CD4-positive, CD25-positive, alpha-beta regulatory T cell (primary cell): Measurements from ENCODE around the gene INVS. TPM values are rescaled to one million over a fixed set of nuclear protein-coding genes. Genes with fewer than 3 reads are reported as not detected.

Experiments
- ATAC-seq, 2 donors: fragments of 150-1000 bp; cut with Tn5 transposase; one replicate each; pipeline ENCODE4 v1.10.0; 2021; ENCODE audit warnings: low read depth in 2 of 2, moderate number of reproducible peaks in 2 of 2, moderate library complexity in 1 of 2
- DNase-seq, 3 donors: peaks; one replicate each; pipeline versions ENCODE4 v3.0.0 to v3.0.0-alpha.2; 2012 to 2022; ENCODE audit warnings: mixed read lengths in 1 of 3
- H3K27ac ChIP-seq: one replicate; pipeline ENCODE4 v1.7.0; 2013; ENCODE audit warnings: mild to moderate bottlenecking, low read length; ENCODE audit not compliant: insufficient read depth, poor library complexity, severe bottlenecking
- H3K27me3 ChIP-seq: one replicate; pipeline ENCODE4 v1.7.0; 2013; ENCODE audit warnings: low read length; ENCODE audit not compliant: control insufficient read depth, insufficient read depth
- H3K36me3 ChIP-seq: one replicate; pipeline ENCODE4 v1.7.0; 2013; ENCODE audit warnings: mild to moderate bottlenecking, low read length, moderate library complexity; ENCODE audit not compliant: control insufficient read depth, insufficient read depth
- H3K4me1 ChIP-seq: 2 replicates; pipeline ENCODE4 v1.7.0; 2013; ENCODE audit warnings: mild to moderate bottlenecking, low read length; ENCODE audit not compliant: insufficient read depth, control insufficient read depth, poor library complexity, severe bottlenecking
- H3K4me3 ChIP-seq: one replicate; pipeline ENCODE4 v1.7.0; 2013; ENCODE audit warnings: low read depth, mild to moderate bottlenecking, low read length, moderate library complexity
- H3K9me3 ChIP-seq, 2 experiments: 1 replicate in 1 of 2; 2 replicates in 1 of 2; pipeline ENCODE4 v1.7.0; 2013; ENCODE audit warnings: low read length in 2 of 2, mild to moderate bottlenecking in 1 of 2, moderate library complexity in 1 of 2; ENCODE audit not compliant: control insufficient read depth in 2 of 2
- H3K27ac Mint-ChIP-seq, 3 donors: one replicate each; pipeline ENCODE4 v1.8.0; 2020 to 2022; ENCODE audit warnings: mild to moderate bottlenecking in 3 of 3, mixed read lengths in 3 of 3, moderate library complexity in 2 of 3
- H3K27me3 Mint-ChIP-seq: one replicate; pipeline ENCODE4 v1.8.0; 2022; ENCODE audit warnings: mild to moderate bottlenecking, mixed read lengths
- H3K36me3 Mint-ChIP-seq: one replicate; pipeline ENCODE4 v1.8.0; 2020; ENCODE audit warnings: mixed read lengths
- H3K4me1 Mint-ChIP-seq, 4 donors: one replicate each; pipeline ENCODE4 v1.8.0; 2020 to 2022; ENCODE audit warnings: mixed read lengths in 4 of 4, mild to moderate bottlenecking in 1 of 4
- H3K4me3 Mint-ChIP-seq, 4 donors: one replicate each; pipeline ENCODE4 v1.8.0; 2020 to 2022; ENCODE audit warnings: mild to moderate bottlenecking in 4 of 4, mixed read lengths in 4 of 4, moderate library complexity in 3 of 4
- H3K9me3 Mint-ChIP-seq, 7 donors: one replicate each; pipeline ENCODE4 v1.8.0; 2020 to 2022; ENCODE audit warnings: mixed read lengths in 7 of 7, mild to moderate bottlenecking in 3 of 7, moderate library complexity in 2 of 7
- polyA plus RNA-seq, 4 donors: library from polyadenylated mRNA; unstranded; fragments of 300-500 nt; fragmentation: Illumina TruSeq; gene quantifications; one replicate each; pipeline ENCODE4 v1.2.3, GENCODE V29; 2021
- total RNA-seq: library from RNA; stranded (reverse); gene quantifications from one replicate; pipeline ENCODE4 v1.2.3, GENCODE V29; 2022

Gene INVS
- total and polyA plus RNA-seq, 5 donors from 2014 or later = 5.7 to 20.5 (median 6.2) TPM

DNA sequence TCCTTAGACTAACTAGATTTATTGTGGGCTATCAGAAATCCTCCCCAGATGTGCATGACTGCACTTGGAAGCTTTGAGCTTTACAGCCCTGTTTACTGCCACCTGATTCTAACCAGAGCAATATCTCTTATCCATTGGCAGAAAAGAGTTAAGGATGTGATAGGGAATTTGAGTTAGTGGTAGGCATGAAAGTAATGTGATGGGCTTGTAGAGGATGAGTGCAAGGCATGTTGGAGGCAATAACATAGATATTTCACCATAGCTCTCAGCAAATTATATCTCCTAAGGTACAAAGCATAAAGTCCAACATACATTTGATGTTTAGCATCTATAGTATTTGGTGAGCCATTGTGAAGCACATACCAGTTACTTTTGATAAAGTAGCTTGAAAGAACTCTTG, 103.8 kb downstream of the INVS start:
- Mint-ChIP-seq H3K36me3 (peaks cover 9% of the 10 kb centered on the region), H3K4me3 (no peak overlapping the region), H3K27ac (no peak overlapping the region), H3K9me3 (no peaks in the 10 kb centered on the region), H3K4me1 (peaks cover 0 to 8% (median under 1%) of the 10 kb centered on the region in 4 donors), H3K27me3 (no peaks in the 10 kb centered on the region)
- Histone ChIP-seq H3K36me3 (no peaks in the 10 kb centered on the region), H3K4me1 (no peaks in the 10 kb centered on the region), H3K4me3 (no peak overlapping the region), H3K9me3 (no peaks in the 10 kb centered on the region), H3K27me3 (no peaks in the 10 kb centered on the region), H3K27ac (no peak overlapping the region)
- ATAC-seq (no peak), DNase-seq (no peak)

DNA sequence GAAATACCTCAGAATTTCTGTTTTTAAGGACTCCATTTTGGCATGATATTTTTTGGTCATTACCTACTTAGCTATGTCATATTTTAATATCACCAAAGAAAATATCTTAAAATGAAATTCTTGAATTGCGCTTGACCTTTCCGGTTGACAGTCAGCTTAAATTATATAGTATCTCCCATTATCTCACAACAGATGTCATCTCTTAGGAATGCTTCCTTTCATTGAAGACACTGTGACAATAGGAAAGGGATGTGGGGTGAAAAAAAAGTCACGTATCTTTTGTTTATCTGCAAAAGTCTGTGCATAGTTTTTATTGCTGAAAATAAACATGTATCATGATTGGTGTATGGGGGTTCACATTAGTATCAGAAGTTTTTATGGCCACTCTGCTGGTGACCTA, 105.8 kb downstream of the INVS start:
- no peak for DNase-seq
- ATAC-seq = no peak
- H3K27me3 ChIP-seq = no peaks in the 10 kb centered on the region
- Mint-ChIP-seq H3K36me3 (peaks cover 4% of the 10 kb centered on the region), H3K4me1 (peaks cover 2 to 7% (median 4%) of the 10 kb centered on the region in 4 donors), H3K4me3 (no peak overlapping the region), H3K27ac (no peak overlapping the region), H3K27me3 (peaks cover 1% of the 10 kb centered on the region), H3K9me3 (no peaks in the 10 kb centered on the region)
- no peak overlapping the region for H3K4me3 ChIP-seq
- H3K36me3 ChIP-seq = no peaks in the 10 kb centered on the region
- no peaks in the 10 kb centered on the region for H3K9me3 ChIP-seq
- no peaks in the 10 kb centered on the region for H3K4me1 ChIP-seq
- no peak overlapping the region for H3K27ac ChIP-seq

DNA sequence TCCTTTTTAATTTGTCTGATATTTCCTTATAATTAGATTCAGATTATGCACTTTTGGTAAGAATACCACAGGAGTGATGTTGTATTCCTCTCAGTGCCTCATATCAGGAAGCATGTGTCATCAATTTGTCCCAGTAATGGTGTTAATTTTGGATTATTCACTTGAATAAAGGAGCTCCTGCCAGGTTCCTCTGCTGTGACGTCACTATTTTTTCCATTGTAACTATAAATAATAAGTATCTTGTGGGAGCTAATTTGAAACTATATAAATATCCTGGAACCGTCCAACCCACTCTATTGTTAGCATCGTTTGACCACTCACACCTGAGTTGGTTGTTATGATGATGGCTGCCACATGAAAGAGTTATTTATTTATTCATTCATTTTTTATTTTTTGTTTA, 107.9 kb downstream of the INVS start:
- no peak for ATAC-seq
- peaks cover 6 to 14% (median 8%) of the 10 kb centered on the region in 4 donors for H3K4me1 Mint-ChIP-seq
- no peak overlapping the region for H3K4me3 ChIP-seq
- H3K27ac ChIP-seq = no peak overlapping the region
- no peaks in the 10 kb centered on the region for H3K4me1 ChIP-seq
- no peaks in the 10 kb centered on the region for H3K36me3 Mint-ChIP-seq
- H3K9me3 ChIP-seq = no peaks in the 10 kb centered on the region
- no peaks in the 10 kb centered on the region for H3K9me3 Mint-ChIP-seq
- no peak overlapping the region for H3K4me3 Mint-ChIP-seq
- no peak overlapping the region for H3K27ac Mint-ChIP-seq
- no peaks in the 10 kb centered on the region for H3K27me3 ChIP-seq
- no peaks in the 10 kb centered on the region for H3K36me3 ChIP-seq
- peaks cover 4% of the 10 kb centered on the region for H3K27me3 Mint-ChIP-seq
- DNase-seq = no peak

DNA sequence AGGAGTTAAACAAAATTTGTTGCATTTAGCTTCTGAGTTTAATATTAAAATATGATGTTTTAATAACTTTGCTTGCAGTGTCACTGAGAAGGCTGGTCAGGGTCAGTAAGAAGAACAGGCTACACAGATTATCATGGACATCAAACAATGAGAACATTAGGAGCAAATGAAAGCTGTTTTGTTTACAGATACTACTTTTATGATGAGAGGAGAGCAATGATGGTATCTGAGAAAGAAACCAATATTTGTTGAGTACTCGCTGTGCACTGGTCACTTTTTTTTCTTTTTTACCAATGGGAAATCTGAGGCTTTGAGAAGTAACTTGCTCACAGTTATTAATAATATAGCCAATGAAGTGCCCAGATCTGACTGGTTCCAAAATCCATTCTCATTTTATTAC, 109.6 kb downstream of the INVS start:
- peaks cover 6 to 10% (median 8%) of the 10 kb centered on the region in 4 donors for H3K4me1 Mint-ChIP-seq
- H3K9me3 Mint-ChIP-seq = no peaks in the 10 kb centered on the region
- no peaks in the 10 kb centered on the region for H3K4me1 ChIP-seq
- DNase-seq (no peak), ATAC-seq (no peak)
- H3K27me3 Mint-ChIP-seq = peaks cover 4% of the 10 kb centered on the region
- no peaks in the 10 kb centered on the region for H3K27me3 ChIP-seq
- no peaks in the 10 kb centered on the region for H3K9me3 ChIP-seq
- H3K36me3 Mint-ChIP-seq = no peaks in the 10 kb centered on the region
- peak overlapping the region; percentile 18 for H3K4me3 ChIP-seq
- no peaks in the 10 kb centered on the region for H3K36me3 ChIP-seq
- H3K27ac ChIP-seq = no peak overlapping the region
- H3K27ac Mint-ChIP-seq = no peak overlapping the region
- peak overlapping the region in 1 of 4 donors; percentile 49 for H3K4me3 Mint-ChIP-seq

DNA sequence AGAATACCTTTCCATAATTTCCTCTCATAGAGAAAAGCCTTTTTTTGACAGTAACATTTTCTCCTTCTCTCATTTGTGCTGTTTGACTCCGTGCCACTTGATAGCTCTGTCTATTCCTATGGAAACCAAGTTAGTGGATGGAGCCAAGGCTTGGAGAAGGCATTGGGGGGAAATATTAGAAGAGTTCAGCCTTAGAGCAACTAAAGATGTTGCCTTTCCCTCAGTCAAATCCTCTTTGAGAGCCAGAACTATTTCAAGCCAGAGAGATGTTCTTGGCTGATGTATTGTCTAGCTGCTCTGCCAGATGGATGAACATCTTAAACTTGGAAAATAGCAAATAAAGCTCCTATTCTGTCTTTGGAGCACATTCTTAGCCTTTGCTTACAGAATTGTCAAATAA, 112.4 kb downstream of the INVS start:
- H3K36me3 ChIP-seq = no peaks in the 10 kb centered on the region
- H3K9me3 Mint-ChIP-seq = no peaks in the 10 kb centered on the region

DNA sequence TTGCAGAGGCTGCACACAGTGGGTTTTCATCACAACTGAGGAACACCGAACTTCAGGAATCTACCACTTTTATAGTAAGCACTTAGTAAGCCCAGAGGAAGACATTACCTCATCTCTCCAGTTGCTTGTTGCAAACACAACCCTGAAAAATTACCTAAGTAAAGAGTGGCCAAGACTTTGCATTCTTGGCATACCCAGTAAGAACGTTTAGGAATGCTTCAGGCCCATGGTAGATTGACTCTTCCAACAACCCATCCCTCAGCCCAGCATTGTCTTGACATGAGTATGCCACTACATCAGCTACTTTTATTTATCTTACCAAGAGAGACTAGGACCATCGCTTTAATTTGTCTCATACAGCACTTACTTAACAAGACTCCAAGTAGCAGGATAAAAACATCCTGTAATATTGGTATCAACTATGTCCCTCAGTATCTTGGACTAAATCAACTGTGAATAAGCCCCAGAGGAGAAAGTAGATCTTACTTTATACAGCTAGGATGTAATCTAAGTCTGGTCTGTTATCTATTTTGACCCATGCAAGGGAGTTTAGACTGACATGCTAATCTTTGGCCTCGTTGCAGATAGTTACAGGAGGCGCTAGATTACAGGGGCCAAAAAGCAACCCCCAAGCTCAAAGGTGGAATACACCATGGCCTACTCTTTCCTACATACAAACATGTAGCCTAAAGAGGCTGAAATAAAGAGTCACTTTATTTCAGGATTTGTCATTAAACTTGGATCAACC, 114.9 kb downstream of the INVS start:
- H3K36me3 Mint-ChIP-seq = no peaks in the 10 kb centered on the region
- H3K4me1 Mint-ChIP-seq = peaks cover 5 to 8% (median 7%) of the 10 kb centered on the region in 4 donors
- Histone ChIP-seq H3K27ac (no peak overlapping the region), H3K27me3 (no peaks in the 10 kb centered on the region), H3K36me3 (no peaks in the 10 kb centered on the region), H3K4me3 (no peak overlapping the region), H3K9me3 (no peaks in the 10 kb centered on the region), H3K4me1 (no peaks in the 10 kb centered on the region)
- DNase-seq (no peak), ATAC-seq (no peak)
- H3K4me3 Mint-ChIP-seq = no peak overlapping the region
- peaks cover 4% of the 10 kb centered on the region for H3K27me3 Mint-ChIP-seq
- H3K27ac Mint-ChIP-seq = no peak overlapping the region
- no peaks in the 10 kb centered on the region for H3K9me3 Mint-ChIP-seq

More for the DNA sequence above, 112.4 kb downstream of the INVS start:
- Histone ChIP-seq H3K27me3 (no peaks in the 10 kb centered on the region), H3K4me1 (no peaks in the 10 kb centered on the region), H3K27ac (no peak overlapping the region), H3K9me3 (no peaks in the 10 kb centered on the region), H3K4me3 (no peak overlapping the region)
- H3K27ac Mint-ChIP-seq = no peak overlapping the region
- no peaks in the 10 kb centered on the region for H3K36me3 Mint-ChIP-seq
- ATAC-seq = no peak
- H3K4me1 Mint-ChIP-seq = peaks cover 6 to 9% (median 8%) of the 10 kb centered on the region in 4 donors
- H3K4me3 Mint-ChIP-seq = no peak overlapping the region
- DNase-seq = no peak
- H3K27me3 Mint-ChIP-seq = peaks cover 4% of the 10 kb centered on the region

DNA sequence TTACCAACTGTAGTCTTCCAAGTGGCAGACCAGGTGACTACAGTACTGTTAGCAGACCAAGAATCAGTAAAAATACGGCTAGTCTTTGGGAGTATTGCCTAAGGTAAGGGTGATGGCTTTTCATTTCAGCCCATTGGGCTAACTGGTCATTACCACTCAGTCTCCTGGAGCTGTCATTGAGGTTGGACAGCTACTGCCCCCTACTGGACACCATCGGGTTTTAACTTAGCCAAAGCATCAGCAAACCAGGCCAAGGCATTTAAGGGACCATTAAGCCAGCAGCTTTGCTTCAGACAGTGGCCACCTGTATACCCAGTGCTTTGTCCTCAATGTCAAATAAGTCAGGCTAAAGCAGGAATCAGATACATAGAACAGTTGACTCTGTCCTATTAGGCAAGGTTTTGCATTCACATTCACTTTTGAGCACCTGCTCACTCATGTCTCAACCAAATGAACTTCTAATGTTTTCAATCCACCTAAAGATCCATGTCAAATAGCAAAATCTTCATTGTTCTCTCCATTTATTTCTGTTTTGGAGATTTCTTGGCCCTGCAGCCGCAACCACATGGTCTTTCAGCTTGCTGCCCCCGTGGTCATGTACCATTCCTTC, 117.2 kb downstream of the INVS start:
- H3K27ac Mint-ChIP-seq = no peak overlapping the region
- DNase-seq = peak; percentile 29 to 76 (median 51)
- Histone ChIP-seq H3K27ac (no peak overlapping the region), H3K27me3 (no peaks in the 10 kb centered on the region), H3K4me3 (no peak overlapping the region), H3K9me3 (no peaks in the 10 kb centered on the region), H3K4me1 (no peaks in the 10 kb centered on the region), H3K36me3 (no peaks in the 10 kb centered on the region)
- no peaks in the 10 kb centered on the region for H3K9me3 Mint-ChIP-seq
- ATAC-seq = peak in 1 of 2 donors; percentile 53
- no peaks in the 10 kb centered on the region for H3K27me3 Mint-ChIP-seq
- peaks cover 0 to 5% (median 0%) of the 10 kb centered on the region in 4 donors for H3K4me1 Mint-ChIP-seq
- H3K4me3 Mint-ChIP-seq = no peak overlapping the region
- H3K36me3 Mint-ChIP-seq = no peaks in the 10 kb centered on the region

DNA sequence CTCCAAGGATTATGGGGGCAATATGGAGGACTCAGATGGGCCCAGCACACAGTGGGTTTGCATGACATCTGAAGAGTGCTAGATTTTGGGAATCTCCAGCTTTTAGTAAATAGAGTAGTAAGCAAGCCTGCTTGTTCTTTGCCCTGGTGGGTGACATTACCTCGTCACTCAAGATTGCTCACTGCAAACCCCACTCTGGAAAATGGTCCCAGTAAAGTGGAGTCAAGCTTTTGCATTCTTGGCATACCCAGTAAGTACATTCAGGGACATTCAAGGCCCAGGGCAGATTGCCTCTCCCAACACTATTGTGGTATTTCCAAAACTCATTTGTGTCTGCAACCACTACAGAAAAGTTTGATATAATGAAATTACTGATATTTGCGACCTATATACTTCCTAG, 118.5 kb downstream of the INVS start:
- H3K27me3 ChIP-seq = no peaks in the 10 kb centered on the region
- Mint-ChIP-seq H3K4me1 (peaks cover 0 to 5% (median 0%) of the 10 kb centered on the region in 4 donors), H3K9me3 (no peaks in the 10 kb centered on the region), H3K27ac (no peak overlapping the region), H3K27me3 (no peaks in the 10 kb centered on the region), H3K36me3 (no peaks in the 10 kb centered on the region), H3K4me3 (no peak overlapping the region)
- DNase-seq (no peak), ATAC-seq (no peak)
- no peaks in the 10 kb centered on the region for H3K9me3 ChIP-seq
- H3K4me3 ChIP-seq = no peak overlapping the region
- no peaks in the 10 kb centered on the region for H3K4me1 ChIP-seq
- H3K36me3 ChIP-seq = no peaks in the 10 kb centered on the region
- H3K27ac ChIP-seq = no peak overlapping the region
